NCI-H774 (cell line): Measurements from ENCODE around the gene PXK.
A peak's percentile ranks its signal among the peaks of the same experiment; 100 is the strongest.

Experiments used
- DNase-seq: peaks from one replicate; lab custom pipeline; 2025; lab: John Stamatoyannopoulos, UW

PXK gene

GRCh38 chr3:58466899-58467563 lies 134.3 kb downstream of the PXK start:
- no peak for DNase-seq

- no peak for DNase-seq
Observed at GRCh38 chr3:58469096-58469495, 136.4 kb downstream of the PXK start.

- no peak for DNase-seq
Observed at GRCh38 chr3:58470363-58471024, 137.8 kb downstream of the PXK start.

GRCh38 chr3:58471025-58471887 lies 138.6 kb downstream of the PXK start:
- DNase-seq, result peak; percentile 51

GRCh38 chr3:58473275-58473674 lies 140.6 kb downstream of the PXK start:
- no peak for DNase-seq

- no peak for DNase-seq
Observed at GRCh38 chr3:58474348-58474911, 141.7 kb downstream of the PXK start.

- no peak for DNase-seq
Observed at GRCh38 chr3:58474967-58475578, 142.4 kb downstream of the PXK start.
